Heart right ventricle (tissue), 16 donors: Measurements from ENCODE around the gene L3MBTL4. TPM values are rescaled to one million over a fixed set of nuclear protein-coding genes. Genes with fewer than 3 reads are reported as not detected.

ENCODE experiments used
- ATAC-seq, 8 donors: fragments of 200-7000 bp; cut with Tn5 transposase; one replicate each; pipeline ENCODE4 v1.9.1; 2020; ENCODE audit warnings: mild to moderate bottlenecking in 8 of 8, moderate library complexity in 8 of 8, moderate number of reproducible peaks in 1 of 8
- DNase-seq, 2 donors: peaks; one replicate each; pipeline ENCODE4 v3.0.0-alpha.2; 2020
- H3K27ac ChIP-seq, 10 donors: fragments of 200-600 bp; sonication (generic) in 2 of 10; one replicate each; pipeline versions ENCODE4 v1.5.0 to v1.8.0; 2020 to 2022; ENCODE audit warnings: mild to moderate bottlenecking in 3 of 10
- H3K27me3 ChIP-seq, 7 donors: fragments of 200-600 bp; one replicate each; pipeline ENCODE4 v1.8.0; 2021 to 2022; ENCODE audit warnings: mild to moderate bottlenecking in 2 of 7
- H3K36me3 ChIP-seq, 9 donors: fragments of 200-600 bp; sonication (generic) in 1 of 9; one replicate each; pipeline versions ENCODE4 v1.5.0 to v1.8.0; 2020 to 2022; ENCODE audit warnings: mild to moderate bottlenecking in 2 of 9
- H3K4me1 ChIP-seq, 9 donors: fragments of 200-600 bp; sonication (generic) in 1 of 9; one replicate each; pipeline versions ENCODE4 v1.5.0 to v1.8.0; 2020 to 2022; ENCODE audit warnings: mild to moderate bottlenecking in 4 of 9
- H3K4me3 ChIP-seq, 10 donors: fragments of 200-600 bp; sonication (generic) in 2 of 10; one replicate each; pipeline versions ENCODE4 v1.5.0 to v1.8.0; 2020 to 2022; ENCODE audit warnings: mild to moderate bottlenecking in 7 of 10, moderate library complexity in 2 of 10
- H3K9me3 ChIP-seq, 11 donors: fragments of 200-600 bp in 10 of 11; sonication (generic) in 2 of 11; one replicate each; pipeline versions ENCODE4 v1.5.0 to v1.8.0; 2013 to 2022; ENCODE audit warnings: mild to moderate bottlenecking in 2 of 11, control low read depth in 1 of 11, moderate library complexity in 1 of 11
- WGBS, 2 donors: extraction: QIAGEN DNeasy Blood & Tissue Kit; methylation state at CpG; one replicate each; pipeline ENCODE4 v1.1.7; 2013; ENCODE audit warnings: inconsistent platforms in 1 of 2; 5-methylcytosine and 5-hydroxymethylcytosine counted together
- intact Hi-C, 10 donors: fragments of 100-400 bp; cut with DNase I; formaldehyde crosslinking; loops; one replicate each; pipeline versions ENCODE4 v1.11.1 to v1.14.2; 2022
- polyA plus RNA-seq, 2 donors: library from polyadenylated mRNA; stranded (reverse); fragments of 200-250 nt; gene quantifications; one replicate each; pipeline ENCODE4 v1.2.3, GENCODE V29; 2013
- total RNA-seq, 10 donors: library from RNA; stranded (reverse); fragmentation: NEBNext Ultra II Directional in 3 of 10; extraction: Animal tissue kit (Norgen Biotek cat#: 25700) in 3 of 10; gene quantifications; one replicate each; pipeline versions ENCODE4 v1.2.1 to v1.2.4, GENCODE V29; 2021 to 2023
- TF ChIP-seq, protein P1 (sequence below), 9 donors: fragments of 200-600 bp; sonication (generic) in 2 of 9; IDR thresholded peaks; one replicate each; pipeline versions ENCODE4 v1.5.0 to v1.8.0; 2021 to 2022; ENCODE audit warnings: antibody characterized with exemption in 9 of 9, mild to moderate bottlenecking in 5 of 9, moderate library complexity in 1 of 9
- donor health status: Arrhythmogenic right ventricular cardiomyopathy.
- donor health status: ischemic (EF 13 %, LVEDD 7.1; RV severe dilation, severe dysfunction).
- donor health status: healthy with polysubstance abuse.
- donor health status: DM: no; HTN: yes; CAD: no.
- donor health status: DM: no; HTN: no; CAD: no.
- donor health status: ischemic (EF 25% LVEDD 6.9; RV normal size, moderate dysfunction).
- donor health status: ischemic (EF 25% LVEDD 5.7; RV mildly dilated, moderate dysfunction).
- donor health status: healthy.
- donor health status: DM: yes; HTN: yes; CAD: no.
- donor health status: Ischemic cardiomyopathy.
- donor health status: ischemic (EF 35%, LVEDD 5.7; RV mildly dilated, moderate dysfunction).
- donor health status: nonischemic (EF 11% LVEDD 7.7; RV severe dilation, severe dysfunction).
- donor health status: DM: yes; HTN: yes; CAD: no.
- donor health status: PGD.
- donor health status: ischemic (EF 29% LVEDD 5.4; RV normal size, mild dysfunction).
- donor health status: nonischemic (EF 23%, LVEDD 6.1; RV moderate dilation, normal function).

Gene L3MBTL4
- total and polyA plus RNA-seq, 12 donors = 0.54 to 3.2 (median 1.3) TPM

GRCh38 chr18:5977022-5977421, 437.7 kb downstream of the L3MBTL4 start:
- H3K27me3 ChIP-seq = peaks cover 0 to 4% (median 0%) of the 10 kb centered on the region in 7 donors
- no peak for DNase-seq
- 82 to 96% methylated on average over 4 of the region's 4 CpGs for WGBS, 2 donors

GRCh38 chr18:5975111-5976002, 439.4 kb downstream of the L3MBTL4 start:
- WGBS, 2 donors = 79 to 83% methylated on average over 10 of the region's 10 CpGs
- H3K27ac ChIP-seq = no peak overlapping the region
- peaks cover 0 to 4% (median 0%) of the 10 kb centered on the region in 7 donors for H3K27me3 ChIP-seq
- H3K4me1 ChIP-seq = peaks cover 0 to 22% (median 0%) of the 10 kb centered on the region in 9 donors
- TF ChIP-seq, protein P1, sequence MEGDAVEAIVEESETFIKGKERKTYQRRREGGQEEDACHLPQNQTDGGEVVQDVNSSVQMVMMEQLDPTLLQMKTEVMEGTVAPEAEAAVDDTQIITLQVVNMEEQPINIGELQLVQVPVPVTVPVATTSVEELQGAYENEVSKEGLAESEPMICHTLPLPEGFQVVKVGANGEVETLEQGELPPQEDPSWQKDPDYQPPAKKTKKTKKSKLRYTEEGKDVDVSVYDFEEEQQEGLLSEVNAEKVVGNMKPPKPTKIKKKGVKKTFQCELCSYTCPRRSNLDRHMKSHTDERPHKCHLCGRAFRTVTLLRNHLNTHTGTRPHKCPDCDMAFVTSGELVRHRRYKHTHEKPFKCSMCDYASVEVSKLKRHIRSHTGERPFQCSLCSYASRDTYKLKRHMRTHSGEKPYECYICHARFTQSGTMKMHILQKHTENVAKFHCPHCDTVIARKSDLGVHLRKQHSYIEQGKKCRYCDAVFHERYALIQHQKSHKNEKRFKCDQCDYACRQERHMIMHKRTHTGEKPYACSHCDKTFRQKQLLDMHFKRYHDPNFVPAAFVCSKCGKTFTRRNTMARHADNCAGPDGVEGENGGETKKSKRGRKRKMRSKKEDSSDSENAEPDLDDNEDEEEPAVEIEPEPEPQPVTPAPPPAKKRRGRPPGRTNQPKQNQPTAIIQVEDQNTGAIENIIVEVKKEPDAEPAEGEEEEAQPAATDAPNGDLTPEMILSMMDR (IDR thresholded peaks at IDR 0.05) = no peak
- H3K9me3 ChIP-seq = no peaks in the 10 kb centered on the region
- intact Hi-C loops = loop anchor here in 1 of 10 donors (10.0 kb wide), 1 partner anchor 149 kb away; no protein-coding TSS in a partner anchor
- DNase-seq (no peak), ATAC-seq (no peak)
- no peaks in the 10 kb centered on the region for H3K36me3 ChIP-seq
- no peak overlapping the region for H3K4me3 ChIP-seq

More at GRCh38 chr18:5977022-5977421, 437.7 kb downstream of the L3MBTL4 start:
- Histone ChIP-seq H3K27ac (no peak overlapping the region), H3K4me3 (no peak overlapping the region), H3K4me1 (peaks cover 0 to 12% (median 0%) of the 10 kb centered on the region in 9 donors), H3K9me3 (no peaks in the 10 kb centered on the region), H3K36me3 (no peaks in the 10 kb centered on the region)
- intact Hi-C loops = loop anchor here in 1 of 10 donors (10.0 kb wide), 1 partner anchor 148 kb away; no protein-coding TSS in a partner anchor
- no peak for ATAC-seq
- TF ChIP-seq, protein P1 (IDR thresholded peaks at IDR 0.05) = no peak

DNA sequence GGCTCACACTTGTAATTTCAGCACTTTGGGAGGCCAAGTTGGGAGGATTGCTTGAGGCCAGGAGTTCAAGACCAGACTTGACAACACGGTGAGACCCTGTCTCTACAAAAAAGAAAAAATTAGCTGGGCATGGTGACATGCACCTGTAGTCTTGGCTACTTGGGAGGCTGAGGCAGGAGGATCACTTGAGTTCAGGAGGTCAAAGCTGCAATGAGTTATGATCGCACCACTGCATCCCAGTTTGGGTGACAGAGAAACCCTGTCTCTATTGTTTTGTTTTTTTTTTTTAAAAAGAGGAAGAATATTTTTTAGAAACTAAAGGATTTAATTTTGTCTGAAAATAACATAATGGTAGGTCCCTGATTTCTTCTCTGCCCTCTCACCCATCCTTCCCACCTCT, 440.0 kb downstream of the L3MBTL4 start:
- peaks cover 0 to 24% (median 0%) of the 10 kb centered on the region in 9 donors for H3K4me1 ChIP-seq
- no peaks in the 10 kb centered on the region for H3K36me3 ChIP-seq
- WGBS, 2 donors = 89 to 94% methylated on average over 2 of the region's 2 CpGs
- TF ChIP-seq, protein P1 (IDR thresholded peaks at IDR 0.05) = no peak
- ATAC-seq = no peak
- intact Hi-C loops = loop anchor here in 1 of 10 donors (10.0 kb wide), 1 partner anchor 150 kb away; no protein-coding TSS in a partner anchor
- DNase-seq = no peak
- H3K27ac ChIP-seq = no peak overlapping the region
- peaks cover 0 to 4% (median 0%) of the 10 kb centered on the region in 7 donors for H3K27me3 ChIP-seq
- no peaks in the 10 kb centered on the region for H3K9me3 ChIP-seq
- no peak overlapping the region for H3K4me3 ChIP-seq

DNA sequence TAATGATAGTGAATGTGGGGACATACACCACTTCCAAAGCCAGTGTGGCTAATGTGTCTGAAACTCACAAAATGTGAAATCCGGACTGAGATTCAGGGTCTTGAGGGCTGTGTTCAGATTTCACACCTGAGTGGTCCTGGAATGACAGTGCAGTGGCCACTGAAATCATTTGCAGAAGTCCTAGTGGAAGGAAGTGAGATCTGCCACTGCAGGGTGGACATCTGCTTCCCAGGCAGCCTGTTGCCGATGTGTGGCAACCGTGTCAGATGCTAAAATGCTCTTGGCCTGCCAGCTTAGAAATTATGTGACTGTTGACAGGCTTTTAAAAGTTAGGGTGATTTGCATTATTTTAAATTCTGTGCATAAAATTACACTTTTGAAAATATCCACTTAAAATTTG, 441.6 kb downstream of the L3MBTL4 start:
- Histone ChIP-seq H3K4me1 (peaks cover 0 to 21% (median 0%) of the 10 kb centered on the region in 9 donors), H3K9me3 (no peaks in the 10 kb centered on the region), H3K27me3 (peaks cover 0 to 4% (median 0%) of the 10 kb centered on the region in 7 donors), H3K4me3 (no peak overlapping the region), H3K36me3 (no peaks in the 10 kb centered on the region), H3K27ac (no peak overlapping the region)
- TF ChIP-seq, protein P1 (IDR thresholded peaks at IDR 0.05) = no peak
- WGBS, 2 donors = 80 to 90% methylated on average over 3 of the region's 3 CpGs
- DNase-seq (no peak), ATAC-seq (no peak)
- intact Hi-C loops = loop anchor here in 1 of 10 donors (10.0 kb wide), 1 partner anchor 152 kb away; no protein-coding TSS in a partner anchor
